ENCODE results near the gene KCNN1. TPM values are rescaled to one million over a fixed set of nuclear protein-coding genes. Genes with fewer than 3 reads are reported as not detected.

The KCNN1 gene
- total and polyA plus RNA-seq, 2 experiments from 2014 or later = 2.2 to 29.8 TPM

- DNase-seq (ENCODE audit: low spot score) = no peak
- peaks cover 9% of the 10 kb centered on the region; the same call in 1 of the 2 replicates for H3F3A ChIP-seq (replicated peaks; ENCODE audit: low read depth)
- H3K4me1 ChIP-seq (ENCODE audit: insufficient read depth) = peaks cover 19% of the 10 kb centered on the region; the same call in 1 of the 2 replicates
- no peak for ATAC-seq
- H3K4me3 ChIP-seq = no peak overlapping the region
- Mint-ChIP-seq H3K4me3 (no peak overlapping the region; the same call in 2 of the 3 replicates), H3K9me3 (no peaks in the 10 kb centered on the region), H3K4me1 (peaks cover 17% of the 10 kb centered on the region), H3K36me3 (ENCODE audit: low read depth) (no peaks in the 10 kb centered on the region), H3K27ac (no peak overlapping the region), H3K27me3 (ENCODE audit: insufficient read depth, low read depth, poor library complexity) (peaks cover 24% of the 10 kb centered on the region)
- H3K9me2 ChIP-seq (ENCODE audit: insufficient read depth) = no peaks in the 10 kb centered on the region
- H2AFZ ChIP-seq = no peak overlapping the region
- H3K27me3 ChIP-seq (ENCODE audit: insufficient read depth) = peaks cover 23% of the 10 kb centered on the region
- no peak overlapping the region for H3K4me2 ChIP-seq
- H3K36me3 ChIP-seq (ENCODE audit: insufficient read depth) = no peaks in the 10 kb centered on the region
- no peaks in the 10 kb centered on the region for H4K20me1 ChIP-seq (replicated peaks; ENCODE audit: insufficient read depth)
- TF ChIP-seq REST (IDR thresholded peaks at IDR 0.05; ENCODE audit: unreplicated experiment) = no peak
- no peak for TF ChIP-seq EZH2 (IDR thresholded peaks at IDR 0.05; ENCODE audit: low read depth, unreplicated experiment)
- TF ChIP-seq POLR2AphosphoS5 (IDR thresholded peaks at IDR 0.05; ENCODE audit: low read depth) = no peak
- TF ChIP-seq EZH2phosphoT487 (IDR thresholded peaks at IDR 0.05; ENCODE audit: unreplicated experiment) = no peak
- TF ChIP-seq NANOG (IDR thresholded peaks at IDR 0.05; ENCODE audit: borderline replicate concordance) = no peak
- no peak overlapping the region for H3K27ac ChIP-seq (ENCODE audit: low read depth)
- no peaks in the 10 kb centered on the region for H3K79me2 ChIP-seq (replicated peaks; ENCODE audit: insufficient read depth)
Observed at GRCh38 chr19:17957149-17957849, 9.6 kb upstream of the KCNN1 start.

GRCh38 chr19:17957885-17958284 lies 9.0 kb upstream of the KCNN1 start:
- no peaks in the 10 kb centered on the region for H3K9me3 Mint-ChIP-seq
- Histone ChIP-seq H3K9me2 (ENCODE audit: insufficient read depth) (no peaks in the 10 kb centered on the region), H3K4me1 (ENCODE audit: insufficient read depth) (peaks cover 16% of the 10 kb centered on the region; the same call in 1 of the 2 replicates), H3K79me2 (replicated peaks; ENCODE audit: insufficient read depth) (no peaks in the 10 kb centered on the region), H3K27ac (ENCODE audit: low read depth) (no peak overlapping the region), H3K27me3 (ENCODE audit: insufficient read depth) (peaks cover 17% of the 10 kb centered on the region), H3F3A (replicated peaks; ENCODE audit: low read depth) (peaks cover 9% of the 10 kb centered on the region; the same call in 1 of the 2 replicates), H3K4me2 (no peak overlapping the region), H2AFZ (no peak overlapping the region), H3K4me3 (no peak overlapping the region), H3K36me3 (ENCODE audit: insufficient read depth) (no peaks in the 10 kb centered on the region), H4K20me1 (replicated peaks; ENCODE audit: insufficient read depth) (no peaks in the 10 kb centered on the region)
- no peak for DNase-seq (ENCODE audit: low spot score)
- H3K27me3 Mint-ChIP-seq (ENCODE audit: insufficient read depth, low read depth, poor library complexity) = peaks cover 18% of the 10 kb centered on the region
- H3K36me3 Mint-ChIP-seq (ENCODE audit: low read depth) = no peaks in the 10 kb centered on the region
- peaks cover 19% of the 10 kb centered on the region for H3K4me1 Mint-ChIP-seq
- ATAC-seq = no peak
- H3K4me3 Mint-ChIP-seq = no peak overlapping the region
- H3K27ac Mint-ChIP-seq = no peak overlapping the region
- no peak for TF ChIP-seq ZNF114 (CRISPR knock-in tag; IDR thresholded peaks at IDR 0.05)
- TF ChIP-seq NANOG (IDR thresholded peaks at IDR 0.05; ENCODE audit: borderline replicate concordance) = no peak
- TF ChIP-seq JUNB (IDR thresholded peaks at IDR 0.05; ENCODE audit: unreplicated experiment) = no peak
- no peak for TF ChIP-seq ZNF462 (CRISPR knock-in tag; IDR thresholded peaks at IDR 0.05)
- no peak for TF ChIP-seq POLR2AphosphoS5 (IDR thresholded peaks at IDR 0.05; ENCODE audit: low read depth)
- TF ChIP-seq STAT1 (IDR thresholded peaks at IDR 0.05; ENCODE audit: unreplicated experiment) = no peak
- TF ChIP-seq, protein P1, sequence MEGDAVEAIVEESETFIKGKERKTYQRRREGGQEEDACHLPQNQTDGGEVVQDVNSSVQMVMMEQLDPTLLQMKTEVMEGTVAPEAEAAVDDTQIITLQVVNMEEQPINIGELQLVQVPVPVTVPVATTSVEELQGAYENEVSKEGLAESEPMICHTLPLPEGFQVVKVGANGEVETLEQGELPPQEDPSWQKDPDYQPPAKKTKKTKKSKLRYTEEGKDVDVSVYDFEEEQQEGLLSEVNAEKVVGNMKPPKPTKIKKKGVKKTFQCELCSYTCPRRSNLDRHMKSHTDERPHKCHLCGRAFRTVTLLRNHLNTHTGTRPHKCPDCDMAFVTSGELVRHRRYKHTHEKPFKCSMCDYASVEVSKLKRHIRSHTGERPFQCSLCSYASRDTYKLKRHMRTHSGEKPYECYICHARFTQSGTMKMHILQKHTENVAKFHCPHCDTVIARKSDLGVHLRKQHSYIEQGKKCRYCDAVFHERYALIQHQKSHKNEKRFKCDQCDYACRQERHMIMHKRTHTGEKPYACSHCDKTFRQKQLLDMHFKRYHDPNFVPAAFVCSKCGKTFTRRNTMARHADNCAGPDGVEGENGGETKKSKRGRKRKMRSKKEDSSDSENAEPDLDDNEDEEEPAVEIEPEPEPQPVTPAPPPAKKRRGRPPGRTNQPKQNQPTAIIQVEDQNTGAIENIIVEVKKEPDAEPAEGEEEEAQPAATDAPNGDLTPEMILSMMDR (conservative IDR thresholded peaks at IDR 0.05; ENCODE audit: low read depth in 2 of 2) = no peak
